Measurements from ENCODE around the gene ZFAND6. TPM values are rescaled to one million over a fixed set of nuclear protein-coding genes. Genes with fewer than 3 reads are reported as not detected.

The ZFAND6 gene
- total and polyA plus RNA-seq, 10 of the 15 experiments (the other 5 are each of a cell fraction or from before 2014, with no cell fraction given) = 78.9 to 179 (median 135) TPM

- Histone ChIP-seq H3K27me3 (replicated peaks in 1 of 2; ENCODE audit: control insufficient read depth in 2 of 2, insufficient read depth in 2 of 2, low read length in 1 of 2) (no peaks in the 10 kb centered on the region), H3K4me3 (no peak overlapping the region), H3K9ac (ENCODE audit: control insufficient read depth, insufficient read depth, low read length) (no peak overlapping the region), H3K4me2 (ENCODE audit: control insufficient read depth, insufficient read depth) (peak overlapping the region; percentile 88), H3K79me2 (ENCODE audit: control insufficient read depth, insufficient read depth, low read length) (peaks cover 66% of the 10 kb centered on the region), H4K20me1 (ENCODE audit: control insufficient read depth, insufficient read depth) (no peaks in the 10 kb centered on the region), H3K36me3 (ENCODE audit: control insufficient read depth in 2 of 2, insufficient read depth in 2 of 2, low read length in 1 of 2) (peaks cover 0 to 12% of the 10 kb centered on the region in 2 experiments; a peak in 2 of 4 replicates), H3K4me1 (ENCODE audit: control insufficient read depth, insufficient read depth, low read length) (peaks cover 14% of the 10 kb centered on the region), H3K9me3 (replicated peaks; ENCODE audit: control insufficient read depth, insufficient read depth, low read length) (no peaks in the 10 kb centered on the region), H2AFZ (ENCODE audit: control insufficient read depth, low read depth, low read length) (no peak overlapping the region), H3K27ac (ENCODE audit: control insufficient read depth, insufficient read depth) (peak overlapping the region; percentile 64)
- no peak for FAIRE-seq
- ChIA-PET SMC1A (ENCODE audit: uncharacterized antibody, unreplicated experiment) (interaction anchor here (0.9 to 1.2 kb wide), 2 partner anchors 14 to 38 kb away, joined by 3 read pairs; no protein-coding TSS in a partner anchor), POLR2A (interaction anchor here (0.6 kb wide), 1 partner anchor 40 kb away, joined by 4 read pairs; no protein-coding TSS in a partner anchor), CTCF (no interaction called here), RAD21 (ENCODE audit: unreplicated experiment) (interaction anchor here (0.6 kb wide), 1 partner anchor 91 kb away, joined by 4 read pairs; no protein-coding TSS in a partner anchor)
- TF ChIP-seq CHD1 (IDR thresholded peaks at IDR 0.05; ENCODE audit: low read depth, low read length) (no peak), ATF7 (IDR thresholded peaks at IDR 0.05; ENCODE audit: low read depth) (no peak), BCLAF1 (IDR thresholded peaks at IDR 0.05) (no peak)
- intact Hi-C loops (cut with micrococcal nuclease; ENCODE audit: unreplicated experiment) = no loop called here
- no peak for DNase-seq (ENCODE audit: low read depth, low spot score)
- in situ Hi-C loops (cut with MboI) = no loop called here
- ATAC-seq = no peak
- BruUV-seq (replicated peaks) = no TSS peak
Observed at GRCh38 chr15:80100247-80100646, 40.8 kb downstream of the ZFAND6 start.

- no peak for ATAC-seq
- POLR2A ChIA-PET = interaction anchor here (1.4 kb wide), 1 partner anchor 45 kb away, joined by 4 read pairs; no protein-coding TSS in a partner anchor
- no peak overlapping the region for H3K27ac ChIP-seq (ENCODE audit: control insufficient read depth, insufficient read depth)
- intact Hi-C loops (cut with micrococcal nuclease; ENCODE audit: unreplicated experiment) = no loop called here
- peaks cover 0 to 19% of the 10 kb centered on the region in 2 experiments; a peak in 3 of 4 replicates for H3K36me3 ChIP-seq (ENCODE audit: control insufficient read depth in 2 of 2, insufficient read depth in 2 of 2, low read length in 1 of 2)
- H4K20me1 ChIP-seq (ENCODE audit: control insufficient read depth, insufficient read depth) = no peaks in the 10 kb centered on the region
- no peaks in the 10 kb centered on the region for H3K27me3 ChIP-seq (replicated peaks in 1 of 2; ENCODE audit: control insufficient read depth in 2 of 2, insufficient read depth in 2 of 2, low read length in 1 of 2)
- no peak overlapping the region for H2AFZ ChIP-seq (ENCODE audit: control insufficient read depth, low read depth, low read length)
- CTCF ChIA-PET = interaction anchor here (0.5 to 1.7 kb wide), 3 partner anchors 31 to 540 kb away, joined by 3 to 4 read pairs (median 4); no protein-coding TSS in a partner anchor
- in situ Hi-C loops (cut with MboI) = no loop called here
- no peak overlapping the region for H3K4me3 ChIP-seq
- DNase-seq (ENCODE audit: low read depth, low spot score) = no peak
- H3K9ac ChIP-seq (ENCODE audit: control insufficient read depth, insufficient read depth, low read length) = no peak overlapping the region
- H3K79me2 ChIP-seq (ENCODE audit: control insufficient read depth, insufficient read depth, low read length) = peaks cover 52% of the 10 kb centered on the region
- H3K9me3 ChIP-seq (replicated peaks; ENCODE audit: control insufficient read depth, insufficient read depth, low read length) = no peaks in the 10 kb centered on the region
- no peak overlapping the region for H3K4me2 ChIP-seq (ENCODE audit: control insufficient read depth, insufficient read depth)
- FAIRE-seq = no peak
- H3K4me1 ChIP-seq (ENCODE audit: control insufficient read depth, insufficient read depth, low read length) = peaks cover 11% of the 10 kb centered on the region
- RAD21 ChIA-PET (ENCODE audit: unreplicated experiment) = no interaction called here
- WGBS (ENCODE audit: insufficient coverage, insufficient replicate concordance, low lambda C conversion rate, missing lambda C conversion rate) = 79% methylated on average over 3 of the region's 3 CpGs
- SMC1A ChIA-PET (ENCODE audit: uncharacterized antibody, unreplicated experiment) = interaction anchor here (1.5 kb wide), 1 partner anchor 17 kb away, joined by 4 read pairs; no protein-coding TSS in a partner anchor
- BruUV-seq (replicated peaks) = TSS peak; percentile 9
- no peak for TF ChIP-seq EGR1 (IDR thresholded peaks at IDR 0.05; ENCODE audit: borderline replicate concordance in 1 of 2, low read depth in 2 of 2, low read length in 2 of 2)
- TF ChIP-seq CREB1 (IDR thresholded peaks at IDR 0.05; ENCODE audit: low read depth) = no peak
- no peak for TF ChIP-seq LARP7 (IDR thresholded peaks at IDR 0.05)
- no peak for TF ChIP-seq SMC3 (IDR thresholded peaks at IDR 0.05; ENCODE audit: borderline replicate concordance, low read length)
- no peak for TF ChIP-seq NFYA (IDR thresholded peaks at IDR 0.05; ENCODE audit: borderline replicate concordance, low read depth, low read length)
- TF ChIP-seq TARDBP (IDR thresholded peaks at IDR 0.05; ENCODE audit: borderline replicate concordance) = no peak
- TF ChIP-seq YBX1 (IDR thresholded peaks at IDR 0.05) = no peak
- TF ChIP-seq ASH2L (IDR thresholded peaks at IDR 0.05; ENCODE audit: borderline replicate concordance, low read depth) = no peak
- TF ChIP-seq SREBF1 (IDR thresholded peaks at IDR 0.05; ENCODE audit: low read length) = no peak
- TF ChIP-seq YY1 (IDR thresholded peaks at IDR 0.05; ENCODE audit: low read depth, low read length) = no peak
- no peak for TF ChIP-seq PML (IDR thresholded peaks at IDR 0.05; ENCODE audit: low read length)
- TF ChIP-seq POLR2AphosphoS2 (IDR thresholded peaks at IDR 0.05; ENCODE audit: low read depth, low read length) = no peak
- TF ChIP-seq, protein P1, sequence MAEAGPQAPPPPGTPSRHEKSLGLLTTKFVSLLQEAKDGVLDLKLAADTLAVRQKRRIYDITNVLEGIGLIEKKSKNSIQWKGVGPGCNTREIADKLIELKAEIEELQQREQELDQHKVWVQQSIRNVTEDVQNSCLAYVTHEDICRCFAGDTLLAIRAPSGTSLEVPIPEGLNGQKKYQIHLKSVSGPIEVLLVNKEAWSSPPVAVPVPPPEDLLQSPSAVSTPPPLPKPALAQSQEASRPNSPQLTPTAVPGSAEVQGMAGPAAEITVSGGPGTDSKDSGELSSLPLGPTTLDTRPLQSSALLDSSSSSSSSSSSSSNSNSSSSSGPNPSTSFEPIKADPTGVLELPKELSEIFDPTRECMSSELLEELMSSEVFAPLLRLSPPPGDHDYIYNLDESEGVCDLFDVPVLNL (IDR thresholded peaks at IDR 0.05; ENCODE audit: low read depth, low read length) = no peak
- no peak for TF ChIP-seq CHD4 (IDR thresholded peaks at IDR 0.05)
Observed at GRCh38 chr15:80105193-80105592, 45.7 kb downstream of the ZFAND6 start.

Data from GM12878 (cell line).